Measurements from ENCODE around the gene JARID2.
"Not testable (repeated sequence)": the region's sequence is repeated elsewhere in the genome, so short reads cannot be mapped to it uniquely, and the experiment has no call there.

Gene JARID2

DNA sequence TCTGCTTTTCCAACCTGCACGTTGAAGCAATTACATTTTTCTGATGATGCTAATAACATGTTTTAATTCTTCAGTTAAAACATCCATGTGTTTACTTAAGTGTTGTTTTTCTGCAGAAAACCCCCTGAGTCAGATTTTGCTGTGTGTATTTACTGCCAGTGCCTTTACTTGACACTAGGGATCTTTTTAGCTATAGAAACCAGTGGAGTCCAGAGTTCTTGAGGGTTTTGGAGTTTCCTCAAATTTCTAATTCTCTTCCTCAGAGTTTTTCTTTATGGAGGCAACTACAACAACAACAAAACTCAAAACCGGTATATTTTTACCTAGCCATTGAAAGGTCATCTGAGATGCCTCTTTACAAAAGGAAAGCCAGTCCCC lies 168.4 kb downstream of the JARID2 start:
- H4K20me1 ChIP-seq (ENCODE audit: low read depth, low read length) = peaks cover 7% of the 10 kb centered on the region; the same call in 1 of the 2 replicates
- H3K79me2 ChIP-seq (ENCODE audit: insufficient read depth, low read length) = no peaks in the 10 kb centered on the region

DNA sequence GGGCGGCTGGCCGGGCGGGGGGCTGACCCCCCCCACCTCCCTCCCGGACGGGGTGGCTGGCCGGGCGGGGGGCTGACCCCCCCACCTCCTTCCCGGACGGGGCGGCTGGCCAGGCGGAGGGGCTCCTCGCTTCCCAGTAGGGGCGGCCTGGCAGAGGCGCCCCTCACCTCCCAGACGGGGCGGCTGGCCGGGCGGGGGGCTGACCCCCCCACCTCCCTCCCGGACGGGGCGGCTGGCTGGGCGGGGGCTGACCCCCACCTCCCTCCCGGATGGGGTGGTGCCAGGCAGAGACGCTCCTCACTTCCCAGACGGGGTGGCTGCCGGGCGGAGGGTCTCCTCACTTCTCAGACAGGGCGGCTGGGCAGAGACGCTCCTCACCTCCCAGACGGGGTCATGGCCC lies 169.8 kb downstream of the JARID2 start:
- not testable (repeated sequence) for H3K9me2 ChIP-seq (replicated peaks; ENCODE audit: insufficient read depth, low read length); H3K27ac ChIP-seq (ENCODE audit: low read depth, low read length); H3F3A ChIP-seq (ENCODE audit: insufficient read depth); H3K27me3 ChIP-seq (ENCODE audit: low read length); H2AFZ ChIP-seq (ENCODE audit: low read depth, low read length, severe bottlenecking); H3K4me2 ChIP-seq (ENCODE audit: low read depth, low read length, poor library complexity, severe bottlenecking); H4K20me1 ChIP-seq (ENCODE audit: low read depth, low read length); H3K9ac ChIP-seq (ENCODE audit: low read length); H3K4me3 ChIP-seq (ENCODE audit: insufficient read depth, low read length, poor library complexity, severe bottlenecking); H3K79me2 ChIP-seq (ENCODE audit: insufficient read depth, low read length)
- H3K9me3 ChIP-seq (ENCODE audit: insufficient read depth, low read length) = peaks cover 21% of the 10 kb centered on the region
- H3K36me3 ChIP-seq (ENCODE audit: low read length) = 0 out of 2 replicates have a peak, but pooled peaks cover 12% of the 10 kb centered on the region

More for the DNA sequence above, 168.4 kb downstream of the JARID2 start:
- Histone ChIP-seq H3K27ac (ENCODE audit: low read depth, low read length) (no peak overlapping the region), H3K4me3 (ENCODE audit: insufficient read depth, low read length, poor library complexity, severe bottlenecking) (no peak overlapping the region), H3K36me3 (ENCODE audit: low read length) (0 out of 2 replicates have a peak, but pooled peaks cover 6% of the 10 kb centered on the region), H3K27me3 (ENCODE audit: low read length) (no peaks in the 10 kb centered on the region), H2AFZ (ENCODE audit: low read depth, low read length, severe bottlenecking) (no peak overlapping the region), H3K9me2 (replicated peaks; ENCODE audit: insufficient read depth, low read length) (no peaks in the 10 kb centered on the region), H3K9me3 (ENCODE audit: insufficient read depth, low read length) (peaks cover 9% of the 10 kb centered on the region), H3K9ac (ENCODE audit: low read length) (no peak overlapping the region), H3F3A (ENCODE audit: insufficient read depth) (no peaks in the 10 kb centered on the region), H3K4me2 (ENCODE audit: low read depth, low read length, poor library complexity, severe bottlenecking) (no peak overlapping the region)
- no peak for TF ChIP-seq EZH2phosphoT487 (conservative IDR thresholded peaks at IDR 0.05; ENCODE audit: low read length)
- TF ChIP-seq, protein P1, sequence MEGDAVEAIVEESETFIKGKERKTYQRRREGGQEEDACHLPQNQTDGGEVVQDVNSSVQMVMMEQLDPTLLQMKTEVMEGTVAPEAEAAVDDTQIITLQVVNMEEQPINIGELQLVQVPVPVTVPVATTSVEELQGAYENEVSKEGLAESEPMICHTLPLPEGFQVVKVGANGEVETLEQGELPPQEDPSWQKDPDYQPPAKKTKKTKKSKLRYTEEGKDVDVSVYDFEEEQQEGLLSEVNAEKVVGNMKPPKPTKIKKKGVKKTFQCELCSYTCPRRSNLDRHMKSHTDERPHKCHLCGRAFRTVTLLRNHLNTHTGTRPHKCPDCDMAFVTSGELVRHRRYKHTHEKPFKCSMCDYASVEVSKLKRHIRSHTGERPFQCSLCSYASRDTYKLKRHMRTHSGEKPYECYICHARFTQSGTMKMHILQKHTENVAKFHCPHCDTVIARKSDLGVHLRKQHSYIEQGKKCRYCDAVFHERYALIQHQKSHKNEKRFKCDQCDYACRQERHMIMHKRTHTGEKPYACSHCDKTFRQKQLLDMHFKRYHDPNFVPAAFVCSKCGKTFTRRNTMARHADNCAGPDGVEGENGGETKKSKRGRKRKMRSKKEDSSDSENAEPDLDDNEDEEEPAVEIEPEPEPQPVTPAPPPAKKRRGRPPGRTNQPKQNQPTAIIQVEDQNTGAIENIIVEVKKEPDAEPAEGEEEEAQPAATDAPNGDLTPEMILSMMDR (IDR thresholded peaks at IDR 0.05; ENCODE audit: insufficient read depth, low read length, poor library complexity, severe bottlenecking) = no peak

DNA sequence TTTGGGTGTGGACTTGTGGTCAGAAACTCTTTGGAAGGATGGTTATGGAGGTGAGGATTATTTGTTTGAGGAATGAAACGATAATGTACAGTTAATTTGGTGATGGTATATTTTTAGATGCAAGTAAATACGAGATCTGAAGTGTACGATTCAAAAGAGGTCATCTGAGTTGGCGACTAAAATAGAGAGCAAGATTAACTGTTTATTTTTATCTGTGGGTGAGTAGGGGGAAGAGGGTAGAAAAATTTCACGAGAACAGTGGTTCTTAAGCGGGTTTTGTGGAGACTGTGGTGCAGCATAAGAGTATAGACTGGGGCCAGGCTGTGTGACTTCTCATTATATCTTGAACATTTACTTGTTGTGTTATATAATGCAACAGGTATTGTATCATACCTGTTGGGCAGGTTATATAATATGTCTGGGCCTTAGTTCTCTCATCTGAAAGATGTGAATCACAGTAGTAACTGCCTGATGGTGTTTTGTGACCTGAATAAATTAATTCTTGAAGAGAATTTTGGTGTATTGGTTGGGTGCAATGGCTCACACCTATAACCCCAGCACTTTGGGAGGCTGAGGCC lies 171.2 kb downstream of the JARID2 start:
- Histone ChIP-seq H3K9ac (ENCODE audit: low read length) (no peak overlapping the region), H3K79me2 (ENCODE audit: insufficient read depth, low read length) (no peaks in the 10 kb centered on the region), H3K9me3 (ENCODE audit: insufficient read depth, low read length) (peaks cover 23% of the 10 kb centered on the region), H3K9me2 (replicated peaks; ENCODE audit: insufficient read depth, low read length) (no peaks in the 10 kb centered on the region), H3K4me2 (ENCODE audit: low read depth, low read length, poor library complexity, severe bottlenecking) (no peak overlapping the region), H4K20me1 (ENCODE audit: low read depth, low read length) (no peaks in the 10 kb centered on the region), H3K27ac (ENCODE audit: low read depth, low read length) (no peak overlapping the region), H3K27me3 (ENCODE audit: low read length) (no peaks in the 10 kb centered on the region), H3F3A (ENCODE audit: insufficient read depth) (no peaks in the 10 kb centered on the region), H3K36me3 (ENCODE audit: low read length) (0 out of 2 replicates have a peak, but pooled peaks cover 12% of the 10 kb centered on the region), H3K4me3 (ENCODE audit: insufficient read depth, low read length, poor library complexity, severe bottlenecking) (no peak overlapping the region), H2AFZ (ENCODE audit: low read depth, low read length, severe bottlenecking) (no peak overlapping the region)
- TF ChIP-seq EZH2phosphoT487 (conservative IDR thresholded peaks at IDR 0.05; ENCODE audit: low read length) = no peak
- TF ChIP-seq, protein P1 (IDR thresholded peaks at IDR 0.05; ENCODE audit: insufficient read depth, low read length, poor library complexity, severe bottlenecking) = no peak

DNA sequence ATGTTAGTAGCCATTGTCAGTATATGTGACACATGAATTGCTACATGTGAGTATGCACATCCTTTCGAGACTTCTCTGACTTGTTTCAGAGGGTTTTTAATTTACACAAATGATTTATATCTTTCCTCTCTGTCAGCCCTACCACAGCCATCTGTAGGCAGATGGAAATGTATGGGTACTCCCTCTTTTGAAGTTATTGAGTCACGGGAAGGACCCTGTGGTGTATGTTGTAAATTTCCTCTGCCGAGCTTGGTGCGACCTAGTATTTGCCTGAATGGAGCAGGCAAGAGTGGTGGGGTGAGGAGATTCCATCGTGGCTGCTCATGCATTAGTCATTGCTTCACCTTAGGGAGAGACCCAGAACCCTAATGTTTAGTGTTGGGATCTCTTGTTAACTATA lies 171.9 kb downstream of the JARID2 start:
- no peaks in the 10 kb centered on the region for H3K27me3 ChIP-seq (ENCODE audit: low read length)
- H3K9me3 ChIP-seq (ENCODE audit: insufficient read depth, low read length) = peaks cover 23% of the 10 kb centered on the region
- no peak overlapping the region for H3K4me2 ChIP-seq (ENCODE audit: low read depth, low read length, poor library complexity, severe bottlenecking)
- H3K4me3 ChIP-seq (ENCODE audit: insufficient read depth, low read length, poor library complexity, severe bottlenecking) = no peak overlapping the region
- H2AFZ ChIP-seq (ENCODE audit: low read depth, low read length, severe bottlenecking) = no peak overlapping the region
- H3K79me2 ChIP-seq (ENCODE audit: insufficient read depth, low read length) = no peaks in the 10 kb centered on the region
- TF ChIP-seq, protein P1 (IDR thresholded peaks at IDR 0.05; ENCODE audit: insufficient read depth, low read length, poor library complexity, severe bottlenecking) = no peak
- TF ChIP-seq EZH2phosphoT487 (conservative IDR thresholded peaks at IDR 0.05; ENCODE audit: low read length) = no peak
- no peaks in the 10 kb centered on the region for H3K9me2 ChIP-seq (replicated peaks; ENCODE audit: insufficient read depth, low read length)
- 0 out of 2 replicates have a peak, but pooled peaks cover 12% of the 10 kb centered on the region for H3K36me3 ChIP-seq (ENCODE audit: low read length)
- H3K9ac ChIP-seq (ENCODE audit: low read length) = no peak overlapping the region
- no peaks in the 10 kb centered on the region for H4K20me1 ChIP-seq (ENCODE audit: low read depth, low read length)
- H3F3A ChIP-seq (ENCODE audit: insufficient read depth) = no peaks in the 10 kb centered on the region
- H3K27ac ChIP-seq (ENCODE audit: low read depth, low read length) = no peak overlapping the region

Measured in SU-DHL-6 (cell line).